ENCODE results near the gene INIP. TPM values are rescaled to one million over a fixed set of nuclear protein-coding genes. Genes with fewer than 3 reads are reported as not detected.

Gene INIP
- total and polyA plus RNA-seq, 5 donors = 11.1 to 19.2 (median 14.4) TPM

DNA sequence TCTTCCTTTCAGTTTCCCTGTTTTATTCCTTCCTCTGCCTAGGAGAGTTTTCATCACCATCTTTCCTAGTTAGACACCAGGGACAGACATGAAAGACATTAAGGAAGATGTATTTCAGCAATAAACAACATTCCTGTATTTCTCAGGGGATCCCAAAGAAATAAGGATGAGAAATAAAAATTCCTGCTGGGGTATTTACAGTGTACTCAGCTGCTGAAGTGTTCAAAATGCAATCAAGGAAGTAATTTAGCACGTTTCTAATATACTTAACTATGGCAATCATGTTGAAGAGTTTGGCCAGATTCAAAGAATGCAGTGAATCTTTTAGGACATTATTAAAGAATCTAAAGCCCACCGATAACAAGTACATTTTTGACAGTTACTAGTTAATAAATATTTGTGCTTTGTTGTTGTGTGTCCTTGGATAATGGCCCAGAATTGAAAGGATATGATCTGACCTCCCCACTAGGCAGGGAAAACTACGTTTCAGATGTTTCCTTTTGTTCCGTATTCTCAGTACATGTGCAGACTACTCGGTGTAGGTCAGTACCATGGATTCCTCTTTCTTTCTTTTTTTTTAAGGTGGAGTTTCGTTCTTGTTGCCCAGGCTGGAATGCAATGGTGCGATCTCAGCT is 46.8 kb downstream of the INIP start:
- Histone ChIP-seq H3K27ac (ENCODE audit: low read length) (no peak overlapping the region), H3K4me3 (ENCODE audit: low read length) (no peak overlapping the region), H3K9me3 (ENCODE audit: control insufficient read depth, low read length) (no peaks in the 10 kb centered on the region), H3K4me1 (ENCODE audit: control insufficient read depth, insufficient read depth, low read length) (no peaks in the 10 kb centered on the region), H3K27me3 (ENCODE audit: control insufficient read depth, insufficient read depth) (no peaks in the 10 kb centered on the region)
- 48% methylated on average over 7 of the region's 7 CpGs for WGBS
- intact Hi-C loops (cut with DNase I) = no loop called here
- ATAC-seq (no peak), DNase-seq (no peak)

- Histone ChIP-seq H3K27ac (ENCODE audit: low read length) (no peak overlapping the region), H3K4me1 (ENCODE audit: control insufficient read depth, insufficient read depth, low read length) (no peaks in the 10 kb centered on the region), H3K4me3 (ENCODE audit: low read length) (no peak overlapping the region), H3K27me3 (ENCODE audit: control insufficient read depth, insufficient read depth) (no peaks in the 10 kb centered on the region), H3K9me3 (ENCODE audit: control insufficient read depth, low read length) (no peaks in the 10 kb centered on the region)
- ATAC-seq = no peak
- DNase-seq = no peak
- 93% methylated on average over 2 of the region's 2 CpGs for WGBS
- intact Hi-C loops (cut with DNase I) = no loop called here
These were observed 48.6 kb downstream of the INIP start for GRCh38 chr9:112669326-112669725.

- no peak overlapping the region for H3K4me3 ChIP-seq (ENCODE audit: low read length)
- no peaks in the 10 kb centered on the region for H3K9me3 ChIP-seq (ENCODE audit: control insufficient read depth, low read length)
- H3K27me3 ChIP-seq (ENCODE audit: control insufficient read depth, insufficient read depth) = no peaks in the 10 kb centered on the region
- ATAC-seq = no peak
- 75% methylated on average over 4 of the region's 4 CpGs for WGBS
- intact Hi-C loops (cut with DNase I) = no loop called here
- no peak for DNase-seq
- H3K4me1 ChIP-seq (ENCODE audit: control insufficient read depth, insufficient read depth, low read length) = no peaks in the 10 kb centered on the region
- no peak overlapping the region for H3K27ac ChIP-seq (ENCODE audit: low read length)
These were observed 52.6 kb downstream of the INIP start for GRCh38 chr9:112665347-112665746.

DNA sequence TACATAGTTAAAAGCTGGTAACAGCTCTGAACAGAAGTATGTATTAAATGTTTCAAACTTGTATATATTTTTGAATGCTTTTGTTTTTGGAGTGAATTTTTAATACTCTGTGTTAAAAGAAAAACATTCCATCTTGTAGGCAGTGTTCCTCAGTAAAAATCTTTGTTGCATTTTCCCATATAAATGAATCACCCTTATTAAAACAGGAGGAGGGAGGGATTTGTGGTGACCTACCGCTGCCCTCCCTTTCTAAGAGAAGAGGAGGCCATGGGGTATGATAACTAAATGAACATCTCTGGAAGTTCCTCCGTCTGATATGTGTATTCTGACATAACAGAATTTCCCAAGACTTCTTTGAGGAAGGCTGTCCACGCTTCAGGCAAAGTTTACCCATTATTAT is 53.4 kb downstream of the INIP start:
- no peak overlapping the region for H3K27ac ChIP-seq (ENCODE audit: low read length)
- no peak for DNase-seq
- intact Hi-C loops (cut with DNase I) = no loop called here
- no peak for ATAC-seq
- no peaks in the 10 kb centered on the region for H3K9me3 ChIP-seq (ENCODE audit: control insufficient read depth, low read length)
- WGBS = 89% methylated on average over 3 of the region's 3 CpGs
- no peaks in the 10 kb centered on the region for H3K4me1 ChIP-seq (ENCODE audit: control insufficient read depth, insufficient read depth, low read length)
- H3K4me3 ChIP-seq (ENCODE audit: low read length) = no peak overlapping the region
- H3K27me3 ChIP-seq (ENCODE audit: control insufficient read depth, insufficient read depth) = no peaks in the 10 kb centered on the region

DNA sequence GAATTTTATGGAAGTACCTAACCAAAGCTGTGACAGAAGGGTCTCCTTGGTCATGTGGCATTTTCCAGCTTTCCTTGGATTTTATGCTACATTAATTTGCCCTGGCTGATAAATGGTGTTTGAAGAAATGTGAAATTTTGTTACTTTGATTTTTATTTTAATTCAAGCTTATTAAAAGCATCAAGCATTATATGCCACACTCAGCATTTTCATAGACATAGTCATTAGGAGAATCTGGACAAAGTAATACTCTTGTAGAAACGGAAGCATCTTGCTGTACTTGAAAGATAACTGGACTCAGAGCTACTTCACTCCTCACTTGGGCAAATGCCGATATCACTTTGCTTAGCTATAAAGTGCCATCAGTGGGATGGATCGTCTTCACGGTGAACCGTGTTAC is 54.2 kb downstream of the INIP start:
- no peak for DNase-seq
- ATAC-seq = no peak
- no peak overlapping the region for H3K27ac ChIP-seq (ENCODE audit: low read length)
- no peak overlapping the region for H3K4me3 ChIP-seq (ENCODE audit: low read length)
- H3K27me3 ChIP-seq (ENCODE audit: control insufficient read depth, insufficient read depth) = no peaks in the 10 kb centered on the region
- no peaks in the 10 kb centered on the region for H3K9me3 ChIP-seq (ENCODE audit: control insufficient read depth, low read length)
- WGBS = 93% methylated on average over 5 of the region's 5 CpGs
- H3K4me1 ChIP-seq (ENCODE audit: control insufficient read depth, insufficient read depth, low read length) = no peaks in the 10 kb centered on the region
- intact Hi-C loops (cut with DNase I) = no loop called here

- no peak overlapping the region for H3K27ac ChIP-seq (ENCODE audit: low read length)
- H3K4me3 ChIP-seq (ENCODE audit: low read length) = no peak overlapping the region
- ATAC-seq (no peak), DNase-seq (no peak)
- no peaks in the 10 kb centered on the region for H3K4me1 ChIP-seq (ENCODE audit: control insufficient read depth, insufficient read depth, low read length)
- intact Hi-C loops (cut with DNase I) = no loop called here
- H3K27me3 ChIP-seq (ENCODE audit: control insufficient read depth, insufficient read depth) = no peaks in the 10 kb centered on the region
- WGBS = 94% methylated on average over 12 of the region's 12 CpGs
- H3K9me3 ChIP-seq (ENCODE audit: control insufficient read depth, low read length) = no peaks in the 10 kb centered on the region
These were observed 58.0 kb downstream of the INIP start for GRCh38 chr9:112659906-112660305.

DNA sequence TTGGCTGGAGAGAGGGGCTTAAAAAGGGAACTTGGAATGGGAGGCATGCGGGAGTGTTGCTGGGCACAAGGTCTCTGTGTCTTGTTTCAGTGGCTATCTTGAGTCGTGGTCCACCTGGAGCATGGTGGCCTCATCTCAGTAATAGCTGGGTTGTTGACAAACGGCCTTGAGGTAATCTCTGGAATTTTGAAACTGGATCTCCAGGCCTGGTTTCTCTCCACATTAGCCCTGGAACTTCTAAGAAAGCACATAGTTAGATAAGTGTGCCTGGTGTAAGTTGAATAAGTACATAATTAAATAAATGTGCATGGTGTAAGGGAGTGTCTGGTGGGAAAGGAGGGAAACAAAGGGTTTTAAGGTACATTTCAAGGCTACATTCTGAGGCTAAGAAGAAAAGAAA is 62.2 kb downstream of the INIP start:
- no peak overlapping the region for H3K4me3 ChIP-seq (ENCODE audit: low read length)
- H3K27me3 ChIP-seq (ENCODE audit: control insufficient read depth, insufficient read depth) = no peaks in the 10 kb centered on the region
- DNase-seq = no peak
- WGBS = 68% methylated on average over 3 of the region's 3 CpGs
- intact Hi-C loops (cut with DNase I) = no loop called here
- no peak for ATAC-seq
- H3K4me1 ChIP-seq (ENCODE audit: control insufficient read depth, insufficient read depth, low read length) = no peaks in the 10 kb centered on the region
- no peak overlapping the region for H3K27ac ChIP-seq (ENCODE audit: low read length)
- H3K9me3 ChIP-seq (ENCODE audit: control insufficient read depth, low read length) = no peaks in the 10 kb centered on the region

- intact Hi-C loops (cut with DNase I) = no loop called here
These were observed 63.6 kb downstream of the INIP start for GRCh38 chr9:112654282-112654681.

GRCh38 chr9:112648624-112649023 is 69.3 kb downstream of the INIP start:
- Histone ChIP-seq H3K4me3 (ENCODE audit: low read length) (no peak overlapping the region), H3K4me1 (ENCODE audit: control insufficient read depth, insufficient read depth, low read length) (no peaks in the 10 kb centered on the region), H3K27me3 (ENCODE audit: control insufficient read depth, insufficient read depth) (no peaks in the 10 kb centered on the region), H3K9me3 (ENCODE audit: control insufficient read depth, low read length) (peaks cover 2% of the 10 kb centered on the region), H3K27ac (ENCODE audit: low read length) (no peak overlapping the region)
- ATAC-seq (no peak), DNase-seq (no peak)
- WGBS = 93% methylated on average over 1 of the region's 1 CpG
- intact Hi-C loops (cut with DNase I) = no loop called here

More at GRCh38 chr9:112654282-112654681, 63.6 kb downstream of the INIP start:
- Histone ChIP-seq H3K27ac (ENCODE audit: low read length) (no peak overlapping the region), H3K4me3 (ENCODE audit: low read length) (no peak overlapping the region), H3K4me1 (ENCODE audit: control insufficient read depth, insufficient read depth, low read length) (no peaks in the 10 kb centered on the region), H3K9me3 (ENCODE audit: control insufficient read depth, low read length) (no peaks in the 10 kb centered on the region), H3K27me3 (ENCODE audit: control insufficient read depth, insufficient read depth) (no peaks in the 10 kb centered on the region)
- ATAC-seq (no peak), DNase-seq (no peak)
- WGBS = 91% methylated on average over 5 of the region's 5 CpGs

DNA sequence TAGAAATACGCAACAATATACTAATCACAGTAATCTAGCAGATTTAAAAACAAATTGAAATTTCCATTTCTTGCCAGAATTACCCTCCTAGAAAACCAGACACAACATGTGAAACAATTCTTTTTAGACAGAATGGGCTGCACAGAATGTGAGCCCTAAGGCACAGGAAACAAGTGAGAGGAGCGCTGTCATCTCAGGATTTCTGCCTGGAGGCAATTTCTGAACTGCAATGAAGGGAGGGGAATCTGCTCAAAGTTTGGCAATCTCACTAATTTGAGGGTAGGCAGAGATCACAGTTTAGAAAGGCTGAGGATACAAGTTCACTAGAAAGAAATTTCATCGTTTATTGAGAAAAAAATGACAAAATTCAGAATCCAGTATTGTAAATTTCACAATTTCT is 70.3 kb downstream of the INIP start:
- intact Hi-C loops (cut with DNase I) = no loop called here
- ATAC-seq (no peak), DNase-seq (no peak)
- Histone ChIP-seq H3K9me3 (ENCODE audit: control insufficient read depth, low read length) (peaks cover 2% of the 10 kb centered on the region), H3K27me3 (ENCODE audit: control insufficient read depth, insufficient read depth) (no peaks in the 10 kb centered on the region), H3K27ac (ENCODE audit: low read length) (no peak overlapping the region), H3K4me3 (ENCODE audit: low read length) (no peak overlapping the region), H3K4me1 (ENCODE audit: control insufficient read depth, insufficient read depth, low read length) (no peaks in the 10 kb centered on the region)
- over 99% methylated on average over 3 of the region's 3 CpGs for WGBS

DNA sequence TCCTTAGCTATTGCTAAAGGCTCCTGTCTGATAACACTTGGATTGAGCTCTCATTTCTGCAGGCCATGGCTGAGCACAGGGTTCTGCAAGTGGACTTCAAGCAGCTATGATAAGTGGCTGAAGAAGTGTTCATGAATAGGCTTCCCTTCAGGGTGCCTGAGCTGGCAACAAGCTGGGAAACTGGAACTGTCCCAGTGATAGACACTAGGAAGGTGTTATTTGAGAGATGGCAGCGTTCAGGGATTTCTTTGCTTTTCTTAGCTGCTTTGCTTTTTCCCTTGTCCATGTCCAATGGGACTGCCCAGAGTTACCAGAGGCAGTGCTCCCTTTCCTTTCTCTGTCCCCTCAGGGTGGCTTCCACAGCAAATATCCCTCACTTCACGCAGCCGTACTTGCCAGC is 75.8 kb downstream of the INIP start:
- intact Hi-C loops (cut with DNase I) = no loop called here
- Histone ChIP-seq H3K4me3 (ENCODE audit: low read length) (no peak overlapping the region), H3K27me3 (ENCODE audit: control insufficient read depth, insufficient read depth) (no peaks in the 10 kb centered on the region), H3K27ac (ENCODE audit: low read length) (no peak overlapping the region), H3K4me1 (ENCODE audit: control insufficient read depth, insufficient read depth, low read length) (no peaks in the 10 kb centered on the region), H3K9me3 (ENCODE audit: control insufficient read depth, low read length) (peaks cover 2% of the 10 kb centered on the region)
- DNase-seq (no peak), ATAC-seq (peak; percentile 39 to 81)
- 69% methylated on average over 3 of the region's 3 CpGs for WGBS

DNA sequence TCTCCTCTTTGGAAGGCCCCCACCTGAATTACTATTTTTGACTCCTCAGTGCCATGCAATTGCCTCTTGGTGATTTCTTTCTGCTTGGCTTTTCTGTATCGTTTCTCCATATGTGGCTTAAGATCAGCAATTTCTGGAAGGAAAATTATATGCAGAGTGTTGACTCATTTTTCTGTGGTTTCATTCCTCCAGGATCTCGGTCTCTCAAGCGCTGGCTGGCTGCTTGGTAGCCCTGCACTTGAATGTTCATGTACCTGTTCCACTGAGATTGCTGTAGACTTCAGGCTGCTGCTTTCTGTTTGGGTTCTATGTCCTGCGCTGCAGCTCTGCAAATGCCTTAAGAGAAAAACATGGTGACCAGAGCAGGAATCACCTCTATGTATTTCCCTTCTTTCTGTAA is 77.6 kb downstream of the INIP start:
- intact Hi-C loops (cut with DNase I) = no loop called here
- H3K4me1 ChIP-seq (ENCODE audit: control insufficient read depth, insufficient read depth, low read length) = no peaks in the 10 kb centered on the region
- peaks cover 2% of the 10 kb centered on the region for H3K9me3 ChIP-seq (ENCODE audit: control insufficient read depth, low read length)
- ATAC-seq (no peak), DNase-seq (no peak)
- no peak overlapping the region for H3K4me3 ChIP-seq (ENCODE audit: low read length)
- H3K27ac ChIP-seq (ENCODE audit: low read length) = no peak overlapping the region
- H3K27me3 ChIP-seq (ENCODE audit: control insufficient read depth, insufficient read depth) = no peaks in the 10 kb centered on the region
- WGBS = 99% methylated on average over 4 of the region's 4 CpGs
